Activated CD8-positive, alpha-beta memory T cell treated with anti-CD3 and anti-CD28 coated beads for 36 hours (primary cell): Measurements from ENCODE around the gene PPTC7. TPM values are rescaled to one million over a fixed set of nuclear protein-coding genes. Genes with fewer than 3 reads are reported as not detected.
"Not testable (repeated sequence)": the region's sequence is repeated elsewhere in the genome, so short reads cannot be mapped to it uniquely, and the experiment has no call there.

Experiments
- CTCF ChIA-PET: fragments of 350-600 bp; sonication (Branson Sonifier 250); formaldehyde crosslinking; loops from one replicate; lab custom pipeline; 2021; ENCODE audit warnings: antibody characterized with exemption; lab: Charles Lee
- POLR2A ChIA-PET: fragments of 350-600 bp; sonication (Branson Sonifier 250); formaldehyde crosslinking; loops from one replicate; lab custom pipeline; 2021; ENCODE audit warnings: antibody characterized with exemption; lab: Charles Lee
- total RNA-seq, 2 experiments: library from RNA; stranded (reverse); gene quantifications; one replicate each; pipeline ENCODE4 v1.2.3, GENCODE V29; 2021

Gene PPTC7
- total RNA-seq, 2 experiments from 2014 or later: 49.8 to 49.9 TPM

DNA sequence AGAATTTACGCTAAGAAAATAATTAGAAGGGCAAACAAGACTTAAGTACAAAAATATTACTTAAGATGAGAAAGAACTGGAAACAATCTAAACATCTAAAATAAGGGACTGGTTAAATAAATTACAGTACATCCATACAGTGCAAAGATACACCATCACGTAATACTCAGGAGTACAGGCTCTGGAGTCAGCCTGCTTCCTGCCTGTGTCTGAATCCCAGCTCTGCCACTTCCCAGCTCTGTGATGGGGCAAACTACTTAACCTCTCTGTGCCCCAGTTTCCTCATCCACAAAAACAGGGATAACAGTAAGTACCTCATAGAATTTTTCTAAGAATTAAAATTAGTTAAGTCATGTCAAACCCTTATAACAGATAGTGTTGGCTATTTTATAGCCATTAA lies 36.0 kb downstream of the PPTC7 start:
- CTCF ChIA-PET: interaction anchor here (0.7 kb wide), 1 partner anchor 53 kb away, joined by 3 read pairs; no protein-coding TSS in a partner anchor
- POLR2A ChIA-PET: interaction anchor here (0.7 kb wide), 1 partner anchor 450 kb away, joined by 3 read pairs; no protein-coding TSS in a partner anchor

DNA sequence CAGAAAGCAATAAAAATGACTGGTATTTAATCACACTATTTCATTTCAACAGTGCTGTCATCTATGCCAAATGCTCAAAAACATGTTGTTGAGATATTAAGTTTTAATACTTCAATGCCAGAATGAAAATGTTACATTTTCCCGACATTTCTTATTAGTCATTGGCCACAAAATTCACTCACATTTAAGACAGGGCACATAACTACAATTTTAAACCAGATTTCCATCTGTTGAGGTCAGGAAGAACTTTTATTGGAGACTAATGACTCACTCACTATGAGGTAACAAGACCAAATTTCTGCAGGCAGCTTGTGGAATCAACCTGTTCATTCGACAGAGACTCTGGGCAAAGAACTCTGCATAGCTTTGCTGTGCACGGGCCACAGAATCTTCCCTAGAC lies 36.8 kb downstream of the PPTC7 start:
- CTCF ChIA-PET: no interaction called here

DNA sequence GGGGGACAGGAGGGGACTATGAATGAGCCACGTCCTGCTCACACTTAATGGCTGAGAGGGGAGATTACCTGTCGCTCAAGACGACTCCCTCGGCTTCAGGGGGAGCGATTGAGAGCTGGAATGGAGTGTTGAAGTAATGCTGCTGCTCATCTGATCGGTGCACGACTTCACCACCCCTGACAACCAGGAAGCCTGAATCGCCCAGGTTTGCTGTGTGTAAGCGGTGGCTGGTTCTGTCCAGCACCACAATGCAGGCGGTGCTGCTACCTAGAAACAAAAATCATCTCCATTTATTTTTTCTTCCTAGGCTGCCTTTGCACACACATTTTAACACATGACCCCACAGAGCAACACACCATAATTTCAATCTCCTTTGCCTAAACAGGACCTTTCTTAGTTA lies 37.3 kb downstream of the PPTC7 start:
- CTCF ChIA-PET: no interaction called here
- POLR2A ChIA-PET: interaction anchor here (0.6 kb wide), 1 partner anchor 12 kb away, joined by 3 read pairs; no protein-coding TSS in a partner anchor

More for the DNA sequence above, 36.8 kb downstream of the PPTC7 start:
- POLR2A ChIA-PET: no interaction called here

DNA sequence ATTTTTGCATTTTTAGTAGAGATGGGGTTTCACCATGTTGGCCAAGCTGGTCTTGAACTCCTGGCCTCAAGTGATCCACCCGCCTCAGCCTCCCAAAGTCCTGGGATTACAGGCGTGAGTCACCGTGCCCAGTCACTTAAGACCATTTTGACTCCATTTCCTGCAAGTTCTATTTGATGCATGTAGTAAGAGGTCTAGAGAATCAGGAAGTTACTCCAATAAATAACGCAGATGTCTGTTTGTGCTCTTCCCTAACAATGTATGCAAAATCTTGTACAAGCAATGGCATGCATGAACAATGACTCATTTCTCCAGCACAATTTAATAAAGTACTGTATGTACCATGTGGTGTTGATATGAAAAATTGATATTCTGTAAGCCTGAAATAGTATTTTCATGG lies 37.9 kb downstream of the PPTC7 start:
- POLR2A ChIA-PET: interaction anchor here (0.6 kb wide), 1 partner anchor 11 kb away, joined by 3 read pairs; no protein-coding TSS in a partner anchor
- CTCF ChIA-PET: not testable (repeated sequence)

DNA sequence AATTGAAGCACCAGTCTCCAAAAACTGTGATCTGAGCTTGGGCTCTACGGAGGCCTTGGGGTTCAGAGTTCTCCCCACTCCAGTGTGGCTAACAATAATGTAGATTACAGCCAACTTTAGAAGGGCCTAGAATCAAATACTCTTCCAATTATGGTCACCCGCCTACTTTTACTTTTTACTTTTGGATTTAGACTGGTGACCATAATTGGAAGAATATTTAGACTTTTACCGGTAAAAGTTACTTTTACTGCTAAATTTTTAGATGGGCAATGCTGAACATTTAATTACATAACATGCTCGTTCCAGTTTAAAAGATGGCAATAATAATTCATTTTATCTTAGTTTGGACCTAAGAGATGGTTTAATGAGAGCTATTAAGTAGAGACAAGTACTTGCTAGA lies 39.2 kb downstream of the PPTC7 start:
- POLR2A ChIA-PET: no interaction called here
- CTCF ChIA-PET: interaction anchor here (0.5 to 1.2 kb wide), 5 partner anchors 23 to 82 kb away, joined by 3 to 4 read pairs (median 3); no protein-coding TSS in a partner anchor

DNA sequence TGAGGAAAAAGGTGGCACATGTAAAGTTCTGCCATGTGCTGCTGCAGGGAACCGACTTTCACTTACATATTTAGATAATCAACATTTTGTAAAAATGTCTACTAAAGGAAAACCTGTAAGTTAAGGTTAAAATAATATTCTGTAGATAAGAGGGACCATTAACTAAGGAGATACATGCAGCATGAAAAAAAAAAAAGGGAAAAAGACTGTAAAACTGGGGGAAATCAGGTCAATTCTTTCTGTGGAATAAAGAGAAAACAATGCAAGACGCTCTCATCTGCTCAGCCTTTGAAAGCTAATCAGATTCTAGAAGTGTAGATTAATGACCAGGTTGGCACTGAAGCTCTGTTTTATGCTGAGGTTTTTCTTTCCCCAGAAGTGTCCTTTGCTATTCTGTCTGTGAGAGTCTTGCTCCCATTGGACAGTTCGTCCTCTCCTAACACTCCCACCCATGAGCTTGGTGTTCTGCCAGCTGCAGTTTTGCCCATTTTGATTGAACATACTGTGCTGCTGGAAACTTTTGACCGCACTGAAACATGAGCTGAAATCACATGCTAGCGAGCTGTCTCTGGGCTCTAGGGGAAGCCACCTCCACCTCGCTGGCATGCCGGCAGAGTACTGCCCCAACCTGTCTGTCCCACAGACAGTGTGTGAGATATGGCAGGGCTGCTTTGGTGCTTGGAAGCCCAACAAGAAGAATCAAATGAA lies 39.7 kb downstream of the PPTC7 start:
- ChIA-PET CTCF (interaction anchor here (0.5 to 1.2 kb wide), 5 partner anchors 22 to 83 kb away, joined by 3 to 4 read pairs (median 3); no protein-coding TSS in a partner anchor), POLR2A (no interaction called here)

DNA sequence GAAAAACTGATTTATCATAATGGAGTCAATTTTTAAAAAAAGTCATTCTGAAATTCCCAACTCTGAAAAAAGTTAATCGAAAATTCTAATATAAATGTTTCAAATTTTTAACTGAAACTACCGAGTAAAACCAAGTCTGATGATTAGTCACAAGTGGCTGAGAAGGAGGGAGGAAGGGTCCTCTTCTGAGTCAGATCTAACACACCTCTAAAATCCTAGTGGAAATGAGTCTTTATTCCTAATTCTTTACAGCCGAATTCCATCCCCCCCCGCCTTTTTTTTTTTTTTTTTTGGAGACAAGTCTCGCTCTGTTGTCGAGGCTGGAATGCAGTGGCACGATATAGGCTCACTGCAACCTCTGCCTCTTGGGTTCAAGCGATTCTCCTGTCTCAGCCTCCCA lies 43.1 kb downstream of the PPTC7 start:
- ChIA-PET CTCF (interaction anchor here (1.3 kb wide), 1 partner anchor 14 kb away, joined by 3 read pairs; no protein-coding TSS in a partner anchor), POLR2A (no interaction called here)

DNA sequence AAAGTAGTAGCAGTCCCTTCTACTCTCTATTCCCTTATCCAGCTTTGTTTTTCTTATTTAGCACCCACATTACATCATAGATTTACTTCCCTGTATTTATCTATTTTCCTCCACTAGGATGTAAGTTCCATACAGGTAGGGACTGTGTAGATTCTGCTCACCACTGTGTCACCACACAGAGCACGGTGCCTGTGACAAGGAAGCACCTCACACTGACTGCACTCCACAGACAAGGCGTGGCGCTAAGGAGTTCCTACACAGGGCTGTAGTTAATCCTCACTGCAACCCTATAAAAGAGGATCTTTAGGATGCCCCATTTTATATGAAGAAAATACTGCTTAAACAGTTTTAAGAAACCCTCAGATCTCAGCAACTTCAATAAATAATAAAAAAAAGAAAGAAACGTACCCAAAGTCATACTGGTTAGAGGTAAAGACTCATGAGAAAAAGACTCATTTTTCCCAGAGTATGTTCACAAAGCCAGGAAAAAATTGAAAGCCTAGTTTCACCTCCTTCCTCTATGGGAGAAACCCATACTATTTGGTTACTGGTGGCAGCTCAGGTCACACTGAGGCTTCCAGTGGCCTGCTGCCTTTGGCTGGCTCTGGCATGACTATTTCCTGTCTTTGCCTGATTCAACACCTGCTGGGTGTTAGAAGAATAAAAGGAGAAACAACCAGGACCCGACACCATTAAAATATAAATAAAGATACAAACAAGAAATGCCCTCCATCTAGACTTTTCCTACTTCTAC lies 44.1 kb downstream of the PPTC7 start:
- POLR2A ChIA-PET: no interaction called here
- CTCF ChIA-PET: interaction anchor here (0.8 to 1.4 kb wide), 3 partner anchors 13 to 63 kb away, joined by 3 read pairs; no protein-coding TSS in a partner anchor

DNA sequence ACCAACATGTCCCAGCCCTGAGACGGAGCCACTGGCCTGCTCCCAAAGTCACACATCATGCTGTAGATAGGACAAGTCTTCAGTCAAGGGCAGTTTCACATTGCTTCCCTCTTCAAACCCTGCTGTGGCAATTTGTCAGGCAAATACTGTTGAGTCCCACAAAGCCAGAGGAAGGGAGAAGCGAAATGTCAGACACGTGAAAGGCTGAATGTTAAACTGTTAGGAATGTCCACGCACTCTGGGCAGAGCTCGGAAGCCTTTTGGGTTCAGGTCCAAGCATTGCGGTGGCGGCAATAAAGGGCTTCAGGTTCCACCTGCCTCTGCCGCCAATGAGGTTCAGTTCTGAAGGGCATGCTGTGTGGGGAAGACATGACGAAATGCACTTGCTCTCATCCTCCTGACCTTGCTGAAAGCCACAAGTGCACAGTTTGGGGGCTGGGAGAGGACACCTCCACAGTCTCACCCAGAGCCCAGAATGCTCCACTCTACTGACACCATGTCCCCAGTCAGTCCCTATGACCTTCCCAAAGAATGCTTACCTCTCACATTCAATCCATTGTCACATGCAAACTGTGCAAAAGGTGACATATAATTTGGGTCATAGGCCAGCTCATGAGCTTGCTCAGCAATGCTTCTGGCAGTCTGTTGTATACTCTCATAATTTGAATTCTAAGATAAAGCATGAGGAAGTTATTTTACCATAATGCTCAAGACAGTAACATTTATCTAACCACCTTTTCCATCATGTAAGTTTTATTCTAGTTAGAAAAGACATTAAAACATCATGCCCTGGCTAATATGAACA lies 45.3 kb downstream of the PPTC7 start:
- CTCF ChIA-PET: interaction anchor here (0.6 to 1.4 kb wide), 4 partner anchors 19 to 210 kb away, joined by 3 read pairs; no protein-coding TSS in a partner anchor
- POLR2A ChIA-PET: interaction anchor here (0.6 kb wide), 1 partner anchor 79 kb away, joined by 3 read pairs; no protein-coding TSS in a partner anchor

DNA sequence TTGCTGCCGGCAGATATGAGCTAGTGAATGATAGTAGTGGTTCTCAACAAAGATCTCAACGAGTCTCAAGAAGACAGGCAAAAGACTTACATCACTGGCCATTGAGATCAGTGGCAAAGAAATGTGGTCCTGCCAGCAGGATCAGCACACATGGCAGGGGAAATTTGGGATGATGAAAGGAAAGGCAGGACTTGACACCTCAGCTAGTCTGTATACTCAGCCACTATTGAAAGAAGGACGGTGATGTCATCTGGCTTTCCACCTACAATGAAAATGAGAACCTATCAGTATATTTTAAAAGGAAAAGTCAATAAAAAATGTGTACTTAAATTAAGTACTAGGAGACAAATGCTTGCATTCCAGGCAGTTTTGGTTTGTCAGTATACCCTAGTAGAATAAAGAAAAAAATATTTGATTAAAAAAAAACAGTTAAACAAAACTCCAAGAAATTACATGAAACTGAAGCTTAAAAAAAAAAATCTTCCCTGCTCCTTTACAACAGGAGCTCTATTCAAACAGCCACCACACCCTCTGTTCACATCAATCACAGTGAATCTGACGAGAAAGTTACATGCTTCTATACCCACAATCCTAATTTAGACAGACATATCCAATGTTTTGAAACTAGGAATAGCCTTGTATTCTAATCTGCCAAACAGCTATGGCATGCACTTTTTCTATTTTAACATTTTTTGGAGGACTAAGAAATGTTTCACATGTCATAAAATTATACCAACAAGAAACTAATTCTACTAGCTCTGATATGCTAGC lies 46.1 kb downstream of the PPTC7 start:
- CTCF ChIA-PET: interaction anchor here (0.6 kb wide), 1 partner anchor 209 kb away, joined by 3 read pairs; no protein-coding TSS in a partner anchor

DNA sequence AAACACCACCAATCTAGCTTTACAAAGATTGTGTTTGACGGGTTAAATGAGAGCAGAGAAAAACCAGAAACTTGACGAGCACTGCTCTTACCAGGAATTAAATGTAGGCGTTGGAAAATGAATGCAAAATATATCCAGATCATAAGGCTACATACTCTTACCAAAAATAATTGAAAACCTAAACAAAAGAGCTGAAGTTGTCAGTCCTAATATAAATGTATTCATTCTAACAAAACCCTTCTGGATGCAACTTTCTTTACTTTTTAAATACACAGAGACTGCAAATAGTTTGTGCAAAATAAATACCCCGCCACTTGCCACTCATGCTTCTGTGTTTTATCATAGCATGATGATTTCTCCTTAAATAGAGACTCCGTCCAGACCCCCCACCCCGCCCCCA lies 48.3 kb downstream of the PPTC7 start:
- POLR2A ChIA-PET: no interaction called here

More for the DNA sequence above, 46.1 kb downstream of the PPTC7 start:
- POLR2A ChIA-PET: interaction anchor here (0.6 kb wide), 1 partner anchor 80 kb away, joined by 3 read pairs; no protein-coding TSS in a partner anchor

DNA sequence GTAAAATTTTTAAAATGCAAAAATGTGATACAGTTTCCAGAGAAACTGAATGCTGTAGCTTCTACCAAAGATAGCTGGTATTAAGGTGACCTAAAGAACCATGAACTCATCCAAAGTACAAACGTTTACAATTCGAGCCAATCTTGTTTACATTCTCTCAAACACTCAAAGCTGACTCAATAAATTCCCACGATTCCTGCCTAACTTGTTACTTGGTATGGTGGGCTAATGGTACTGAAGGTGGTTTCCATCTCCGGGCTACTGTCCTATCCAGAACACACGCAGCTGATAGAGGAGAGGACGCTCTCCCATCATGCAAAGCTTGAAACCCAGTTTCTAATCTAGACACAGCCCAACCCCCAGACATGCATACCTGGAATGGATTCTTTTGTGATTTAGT lies 49.5 kb downstream of the PPTC7 start:
- ChIA-PET CTCF (interaction anchor here (0.7 to 2.8 kb wide), 3 partner anchors 44 to 68 kb away, joined by 3 to 11 read pairs (median 4); no protein-coding TSS in a partner anchor), POLR2A (interaction anchor here (0.6 kb wide), 1 partner anchor 12 kb away, joined by 3 read pairs; no protein-coding TSS in a partner anchor)

More for the DNA sequence above, 48.3 kb downstream of the PPTC7 start:
- CTCF ChIA-PET: interaction anchor here (2.8 kb wide), 1 partner anchor 67 kb away, joined by 11 read pairs; no protein-coding TSS in a partner anchor

DNA sequence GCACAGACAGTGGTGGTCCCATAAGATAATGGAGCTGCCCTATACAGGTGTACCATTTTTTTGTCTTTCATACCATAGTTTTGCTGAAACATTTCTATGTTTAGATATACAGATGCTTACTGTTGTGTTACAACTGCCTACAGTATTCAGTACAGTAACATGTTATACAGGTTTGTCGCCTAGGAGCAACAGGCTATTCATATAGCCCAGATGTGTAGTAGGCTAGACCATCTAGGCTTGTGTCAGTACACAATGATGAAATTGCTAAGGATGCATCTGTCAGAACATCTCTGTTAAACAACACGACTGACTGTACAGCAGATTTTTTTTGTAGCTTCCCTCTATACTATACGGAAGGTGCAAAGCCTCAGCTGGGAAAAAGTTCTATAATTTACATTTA lies 50.5 kb downstream of the PPTC7 start:
- ChIA-PET POLR2A (no interaction called here), CTCF (interaction anchor here (0.6 to 2.8 kb wide), 3 partner anchors 20 to 81 kb away, joined by 3 to 11 read pairs (median 4); partner anchors contain the start of gene TCTN1)

DNA sequence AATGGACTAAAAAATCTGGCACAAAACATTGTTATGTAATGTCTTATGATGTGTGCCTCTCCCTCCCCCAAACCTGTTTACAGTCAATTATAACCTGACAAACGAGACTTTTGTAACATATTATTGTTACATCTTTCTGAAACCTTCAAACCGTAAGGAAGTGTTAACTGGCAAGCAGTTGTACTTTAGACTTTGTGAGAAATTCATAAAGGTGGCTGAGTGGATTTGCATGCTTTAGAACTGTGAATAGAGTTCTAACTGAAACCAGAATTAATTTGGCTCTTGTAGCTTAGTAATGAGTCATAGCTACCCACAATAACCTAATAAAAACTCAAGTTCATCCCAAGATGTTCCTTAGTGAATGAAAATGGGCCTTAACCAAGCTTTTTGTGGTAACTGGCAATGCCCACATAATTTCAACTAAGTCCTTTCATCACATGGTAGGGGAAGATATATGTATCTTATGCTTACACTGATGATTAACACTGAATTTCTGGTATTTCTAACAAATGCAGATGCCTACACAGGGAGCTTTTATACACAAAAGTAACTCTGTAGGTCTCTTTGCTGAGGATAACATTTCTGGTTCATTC lies 51.3 kb downstream of the PPTC7 start:
- CTCF ChIA-PET: interaction anchor here (0.6 to 1.5 kb wide), 3 partner anchors 20 to 86 kb away, joined by 3 to 4 read pairs (median 3); no protein-coding TSS in a partner anchor

DNA sequence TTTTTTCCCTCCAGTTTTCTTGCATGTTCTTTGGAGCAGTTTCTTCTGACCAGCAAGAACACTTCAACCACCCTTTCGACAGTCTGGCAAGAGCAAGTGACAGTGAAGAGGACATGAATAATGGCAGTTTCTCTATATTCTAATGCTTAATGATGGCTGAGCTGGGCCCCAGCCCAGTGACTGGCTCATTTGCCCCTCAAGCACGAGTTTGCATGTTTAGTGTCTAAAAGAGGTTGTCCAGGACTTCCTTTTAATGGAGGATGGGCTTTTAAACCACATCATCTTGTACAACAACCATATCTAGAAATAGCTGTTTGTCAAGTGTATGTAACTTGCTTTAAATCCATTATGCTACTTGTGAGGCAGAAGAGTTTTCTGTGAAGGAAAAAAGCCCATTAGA lies 52.6 kb downstream of the PPTC7 start:
- POLR2A ChIA-PET: no interaction called here
- CTCF ChIA-PET: no interaction called here

More for the DNA sequence above, 51.3 kb downstream of the PPTC7 start:
- POLR2A ChIA-PET: interaction anchor here (0.8 kb wide), 1 partner anchor 70 kb away, joined by 3 read pairs; no protein-coding TSS in a partner anchor

DNA sequence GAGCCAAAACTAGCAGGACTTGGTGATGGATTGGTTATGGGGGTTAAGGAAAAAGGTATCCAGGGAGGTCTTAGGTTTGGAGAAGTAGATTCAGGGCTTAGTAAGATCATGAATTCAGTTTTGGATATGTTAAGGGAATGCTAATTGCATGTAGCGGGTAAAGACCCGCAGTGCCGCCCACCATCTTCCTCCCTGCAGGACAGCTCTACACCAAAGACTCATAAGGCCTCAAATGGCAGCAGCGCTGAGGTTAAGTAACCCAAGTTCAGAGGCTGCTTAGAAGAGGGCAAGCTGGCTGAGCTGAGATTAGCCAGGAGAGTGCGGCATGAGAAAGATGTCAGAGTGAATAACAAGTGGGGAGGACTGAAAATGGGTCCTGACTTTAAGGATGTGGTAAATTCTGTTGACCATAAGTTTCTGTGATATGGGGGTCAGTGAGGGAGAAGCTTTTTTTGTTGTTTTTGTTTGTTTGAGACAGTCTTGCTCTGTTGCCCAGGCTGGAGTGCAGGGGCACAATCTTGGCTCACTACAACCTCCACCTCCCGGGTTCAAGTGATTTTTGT lies 54.8 kb downstream of the PPTC7 start:
- CTCF ChIA-PET: interaction anchor here (0.6 to 1.7 kb wide), 2 partner anchors 15 to 35 kb away, joined by 3 read pairs; no protein-coding TSS in a partner anchor
- POLR2A ChIA-PET: no interaction called here
